ENCODE measurements around the gene ADRM1. TPM values are rescaled to one million over a fixed set of nuclear protein-coding genes. Genes with fewer than 3 reads are reported as not detected.

The ADRM1 gene
- total RNA-seq, 2 experiments from 2014 or later = 92.8 to 103 TPM

DNA sequence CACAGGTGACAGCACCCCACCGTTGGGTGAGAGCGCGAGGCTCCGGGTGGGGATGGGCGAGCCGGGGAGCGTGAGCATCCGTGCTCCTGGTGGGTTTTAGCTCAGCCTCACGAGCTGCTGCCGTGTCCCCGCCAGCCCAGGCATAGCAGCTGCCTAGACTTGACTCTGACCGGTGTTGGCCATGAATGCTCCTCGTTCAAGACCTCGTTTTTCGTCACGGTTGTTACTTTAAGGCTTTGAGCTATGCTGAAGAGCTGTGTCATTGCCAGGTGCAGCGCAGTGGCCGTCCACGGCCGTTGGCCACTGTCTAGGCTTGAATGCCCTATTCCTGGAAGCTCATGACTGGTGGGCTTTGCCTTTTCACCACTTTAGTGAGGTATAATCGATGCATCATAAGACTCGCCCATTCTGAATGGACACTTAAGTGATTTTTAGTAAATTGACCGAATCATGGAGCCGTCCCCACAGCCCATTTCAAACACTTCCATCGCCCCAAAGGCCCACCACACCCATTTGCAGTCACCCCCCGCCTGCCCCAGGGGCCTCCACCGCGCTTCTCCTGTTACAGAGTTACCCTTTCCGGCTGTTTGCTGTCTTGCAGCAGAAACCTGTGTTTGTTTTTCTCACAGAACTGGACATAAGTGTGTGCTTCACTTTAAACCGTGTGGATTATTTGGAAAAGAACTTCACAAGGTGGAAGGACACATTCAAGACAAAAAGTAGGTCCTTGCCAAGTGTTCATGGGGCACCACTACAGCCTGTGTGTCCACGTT, 21.4 kb upstream of the ADRM1 start:
- DNase-seq (no peak), ATAC-seq (no peak)
- Mint-ChIP-seq H3K27me3 (no peaks in the 10 kb centered on the region), H3K4me3 (no peak overlapping the region), H3K4me1 (no peaks in the 10 kb centered on the region), H3K27ac (no peak overlapping the region), H3K9me3 (ENCODE audit: low read depth) (no peaks in the 10 kb centered on the region), H3K36me3 (ENCODE audit: low read depth) (peaks cover 18% of the 10 kb centered on the region)
- ChIA-PET CTCF (interaction anchor here (0.6 kb wide), 1 partner anchor 136 kb away, joined by 3 read pairs; no protein-coding TSS in a partner anchor), POLR2A (no interaction called here)
- intact Hi-C loops (cut with DNase I, micrococcal nuclease) = no loop called here

GRCh38 chr20:62282103-62282502, 20.7 kb upstream of the ADRM1 start:
- no peak overlapping the region for H3K27ac Mint-ChIP-seq
- ATAC-seq (no peak), DNase-seq (no peak)
- ChIA-PET CTCF (no interaction called here), POLR2A (no interaction called here)
- no peaks in the 10 kb centered on the region for H3K4me1 Mint-ChIP-seq
- H3K4me3 Mint-ChIP-seq = no peak overlapping the region
- H3K36me3 Mint-ChIP-seq (ENCODE audit: low read depth) = peaks cover 21% of the 10 kb centered on the region
- intact Hi-C loops (cut with DNase I, micrococcal nuclease) = no loop called here
- H3K27me3 Mint-ChIP-seq = no peaks in the 10 kb centered on the region
- no peaks in the 10 kb centered on the region for H3K9me3 Mint-ChIP-seq (ENCODE audit: low read depth)

GRCh38 chr20:62282877-62283503, 19.8 kb upstream of the ADRM1 start:
- Mint-ChIP-seq H3K4me1 (no peaks in the 10 kb centered on the region), H3K36me3 (ENCODE audit: low read depth) (peaks cover 21% of the 10 kb centered on the region), H3K27me3 (no peaks in the 10 kb centered on the region), H3K9me3 (ENCODE audit: low read depth) (no peaks in the 10 kb centered on the region), H3K27ac (no peak overlapping the region), H3K4me3 (no peak overlapping the region)
- intact Hi-C loops (cut with DNase I, micrococcal nuclease) = no loop called here
- DNase-seq = no peak
- CTCF ChIA-PET = interaction anchor here (1.0 kb wide), 1 partner anchor 28 kb away, joined by 3 read pairs; no protein-coding TSS in a partner anchor
- POLR2A ChIA-PET = no interaction called here
- ATAC-seq = no peak

DNA sequence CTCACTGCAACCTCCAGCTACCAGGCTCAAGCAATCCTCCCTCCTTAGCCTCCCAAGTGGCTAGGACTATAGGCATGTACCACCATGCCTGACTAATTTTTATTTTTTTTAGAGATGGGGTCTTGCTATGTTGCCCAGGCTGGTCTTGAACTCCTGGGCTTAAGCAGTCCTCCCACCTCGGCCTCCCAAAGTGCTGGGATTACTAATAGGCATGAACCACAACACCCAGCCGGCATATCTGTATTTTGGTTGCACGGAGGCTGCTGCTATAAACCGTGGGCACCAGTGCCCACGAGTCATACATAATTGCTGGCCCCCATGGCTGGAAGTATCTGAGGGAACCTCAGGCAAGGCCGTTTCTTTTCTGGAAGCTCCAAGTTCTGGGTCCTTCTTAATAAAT, 18.3 kb upstream of the ADRM1 start:
- CTCF ChIA-PET = no interaction called here
- intact Hi-C loops (cut with DNase I, micrococcal nuclease) = no loop called here
- H3K27ac Mint-ChIP-seq = no peak overlapping the region
- POLR2A ChIA-PET = no interaction called here
- H3K36me3 Mint-ChIP-seq (ENCODE audit: low read depth) = peaks cover 17% of the 10 kb centered on the region
- H3K27me3 Mint-ChIP-seq = no peaks in the 10 kb centered on the region
- H3K9me3 Mint-ChIP-seq (ENCODE audit: low read depth) = no peaks in the 10 kb centered on the region
- H3K4me1 Mint-ChIP-seq = no peaks in the 10 kb centered on the region
- no peak for ATAC-seq
- no peak for DNase-seq
- no peak overlapping the region for H3K4me3 Mint-ChIP-seq

DNA sequence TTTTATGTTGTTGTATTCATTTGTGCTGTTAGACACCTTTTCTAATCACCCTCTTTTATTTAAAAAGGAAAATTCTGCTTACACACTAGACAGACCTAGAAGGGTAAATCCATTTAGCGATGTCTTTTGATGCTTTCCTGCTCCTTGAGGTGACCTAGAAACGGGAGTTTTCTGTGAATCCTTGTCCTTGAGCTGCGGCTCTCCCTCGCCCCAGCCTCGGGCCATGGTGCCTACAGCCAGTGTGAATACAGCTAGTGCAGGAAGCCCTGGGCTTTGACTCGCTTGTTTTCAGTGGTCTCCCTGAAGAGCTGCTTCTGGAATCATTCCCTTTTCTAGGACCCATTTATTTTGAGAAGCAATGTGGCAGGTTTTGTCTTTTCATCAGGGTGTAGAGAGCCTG, 17.6 kb upstream of the ADRM1 start:
- Mint-ChIP-seq H3K27ac (no peak overlapping the region), H3K4me1 (no peaks in the 10 kb centered on the region), H3K27me3 (no peaks in the 10 kb centered on the region), H3K9me3 (ENCODE audit: low read depth) (no peaks in the 10 kb centered on the region), H3K4me3 (no peak overlapping the region), H3K36me3 (ENCODE audit: low read depth) (peaks cover 15% of the 10 kb centered on the region)
- ATAC-seq (no peak), DNase-seq (no peak)
- intact Hi-C loops (cut with DNase I, micrococcal nuclease) = no loop called here
- ChIA-PET CTCF (interaction anchor here (0.6 kb wide), 1 partner anchor 356 kb away, joined by 3 read pairs; no protein-coding TSS in a partner anchor), POLR2A (no interaction called here)

DNA sequence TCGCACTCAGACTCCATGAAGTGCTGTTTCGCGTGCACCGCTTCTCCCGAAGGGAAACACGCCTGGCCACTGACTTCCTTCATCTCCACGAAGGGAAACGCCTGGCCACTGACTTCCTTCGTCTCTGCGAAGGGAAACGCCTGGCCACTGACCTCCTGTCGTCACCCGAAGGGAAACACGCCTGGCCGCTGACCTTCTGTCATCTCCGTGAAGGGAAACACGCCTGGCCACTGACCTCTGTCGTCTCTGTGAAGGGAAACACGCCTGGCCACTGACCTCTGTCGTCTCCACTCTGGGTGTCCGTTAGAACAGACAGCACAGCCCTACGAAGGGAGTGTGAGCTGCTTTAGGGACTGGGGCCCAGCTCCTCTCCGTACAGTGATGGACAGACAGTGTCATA, 17.1 kb upstream of the ADRM1 start:
- ChIA-PET CTCF (no interaction called here), POLR2A (no interaction called here)
- intact Hi-C loops (cut with DNase I, micrococcal nuclease) = no loop called here
- ATAC-seq (no peak), DNase-seq (no peak)
- Mint-ChIP-seq H3K27me3 (no peaks in the 10 kb centered on the region), H3K9me3 (ENCODE audit: low read depth) (no peaks in the 10 kb centered on the region), H3K4me3 (no peak overlapping the region), H3K36me3 (ENCODE audit: low read depth) (peaks cover 15% of the 10 kb centered on the region), H3K27ac (no peak overlapping the region), H3K4me1 (no peaks in the 10 kb centered on the region)

GRCh38 chr20:62286493-62287064, 16.2 kb upstream of the ADRM1 start:
- Mint-ChIP-seq H3K27me3 (no peaks in the 10 kb centered on the region), H3K9me3 (ENCODE audit: low read depth) (no peaks in the 10 kb centered on the region), H3K36me3 (ENCODE audit: low read depth) (peaks cover 11% of the 10 kb centered on the region), H3K27ac (no peak overlapping the region), H3K4me3 (no peak overlapping the region), H3K4me1 (no peaks in the 10 kb centered on the region)
- DNase-seq (no peak), ATAC-seq (no peak)
- ChIA-PET POLR2A (no interaction called here), CTCF (no interaction called here)
- intact Hi-C loops (cut with DNase I, micrococcal nuclease) = no loop called here

- ChIA-PET POLR2A (no interaction called here), CTCF (no interaction called here)
- Mint-ChIP-seq H3K4me1 (no peaks in the 10 kb centered on the region), H3K9me3 (ENCODE audit: low read depth) (no peaks in the 10 kb centered on the region), H3K4me3 (no peak overlapping the region), H3K27ac (no peak overlapping the region), H3K27me3 (no peaks in the 10 kb centered on the region), H3K36me3 (ENCODE audit: low read depth) (peaks cover 11% of the 10 kb centered on the region)
- ATAC-seq (no peak), DNase-seq (no peak)
- intact Hi-C loops (cut with DNase I, micrococcal nuclease) = no loop called here
Measured at GRCh38 chr20:62287129-62287528, 15.7 kb upstream of the ADRM1 start.

- intact Hi-C loops (cut with DNase I, micrococcal nuclease) = no loop called here
- ChIA-PET CTCF (no interaction called here), POLR2A (no interaction called here)
- H3K27me3 Mint-ChIP-seq = no peaks in the 10 kb centered on the region
- H3K36me3 Mint-ChIP-seq (ENCODE audit: low read depth) = peaks cover 13% of the 10 kb centered on the region
- DNase-seq (no peak), ATAC-seq (no peak)
- H3K9me3 Mint-ChIP-seq (ENCODE audit: low read depth) = no peaks in the 10 kb centered on the region
- H3K4me3 Mint-ChIP-seq = no peak overlapping the region
- H3K27ac Mint-ChIP-seq = no peak overlapping the region
- H3K4me1 Mint-ChIP-seq = no peaks in the 10 kb centered on the region
Measured at GRCh38 chr20:62287759-62288534, 14.8 kb upstream of the ADRM1 start.

- intact Hi-C loops (cut with DNase I, micrococcal nuclease) = no loop called here
- Mint-ChIP-seq H3K27me3 (no peaks in the 10 kb centered on the region), H3K36me3 (ENCODE audit: low read depth) (peaks cover 11% of the 10 kb centered on the region), H3K4me1 (no peaks in the 10 kb centered on the region), H3K27ac (no peak overlapping the region), H3K9me3 (ENCODE audit: low read depth) (no peaks in the 10 kb centered on the region), H3K4me3 (no peak overlapping the region)
- ChIA-PET POLR2A (no interaction called here), CTCF (no interaction called here)
- DNase-seq (no peak), ATAC-seq (no peak)
Measured at GRCh38 chr20:62288535-62289105, 14.2 kb upstream of the ADRM1 start.

DNA sequence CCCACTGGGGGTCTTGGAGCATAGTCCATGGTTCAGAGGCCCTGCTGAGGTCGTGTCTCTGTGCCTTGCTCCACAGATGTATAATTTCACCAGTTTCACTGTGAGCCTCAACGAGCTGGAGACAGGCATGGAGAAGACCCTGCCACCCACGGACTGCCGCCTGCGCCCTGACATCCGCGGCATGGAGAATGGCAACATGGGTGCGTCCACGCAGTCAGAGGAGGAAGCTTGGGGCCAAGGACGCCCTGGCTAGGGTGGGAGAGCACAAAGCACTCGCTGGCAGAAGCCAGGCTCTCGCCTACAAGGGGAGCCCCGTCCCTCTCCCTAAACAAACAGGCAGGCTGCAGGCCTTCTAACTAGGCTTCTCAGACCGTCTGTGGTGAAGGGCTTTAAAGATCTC, 13.7 kb upstream of the ADRM1 start:
- intact Hi-C loops (cut with DNase I, micrococcal nuclease) = no loop called here
- no peak for ATAC-seq
- no peak for DNase-seq
- POLR2A ChIA-PET = no interaction called here
- CTCF ChIA-PET = no interaction called here
- Mint-ChIP-seq H3K27ac (no peak overlapping the region), H3K9me3 (ENCODE audit: low read depth) (no peaks in the 10 kb centered on the region), H3K27me3 (no peaks in the 10 kb centered on the region), H3K4me1 (no peaks in the 10 kb centered on the region), H3K36me3 (ENCODE audit: low read depth) (peaks cover 14% of the 10 kb centered on the region), H3K4me3 (no peak overlapping the region)
